CD4-positive, alpha-beta T cell (primary cell): Measurements from ENCODE around the gene GAL. TPM values are rescaled to one million over a fixed set of nuclear protein-coding genes. Genes with fewer than 3 reads are reported as not detected.

Experiments
- ATAC-seq: fragments of 200-7000 bp; cut with Tn5 transposase; one replicate; pipeline ENCODE4 v1.10.0; 2022; ENCODE audit warnings: mild to moderate bottlenecking; ENCODE audit not compliant: poor library complexity
- CTCF ChIA-PET: fragments of 350-600 bp; sonication (Branson Sonifier 250); formaldehyde crosslinking; loops from one replicate; lab custom pipeline; 2021; ENCODE audit warnings: antibody characterized with exemption, inconsistent platforms; lab: Charles Lee
- POLR2A ChIA-PET: fragments of 350-600 bp; sonication (Branson Sonifier 250); formaldehyde crosslinking; loops from one replicate; lab custom pipeline; 2021; ENCODE audit warnings: antibody characterized with exemption, inconsistent platforms; lab: Charles Lee
- DNase-seq, 14 experiments: peaks; one replicate each; pipeline ENCODE4 v3.0.0-alpha.2; 2013 to 2020; ENCODE audit warnings: mixed read lengths in 2 of 14
- H3K27ac ChIP-seq, 2 donors: one replicate each; pipeline versions ENCODE4 v1.5.1 to v1.7.0; 2013; ENCODE audit warnings: low read length in 2 of 2, low read depth in 1 of 2, mild to moderate bottlenecking in 1 of 2
- H3K27me3 ChIP-seq, 2 experiments: 1 replicate in 1 of 2; 2 replicates in 1 of 2; pipeline versions ENCODE4 v1.6.1 to v1.7.0; 2013; ENCODE audit warnings: low read length in 2 of 2, control low read depth in 1 of 2, mild to moderate bottlenecking in 1 of 2, moderate library complexity in 1 of 2; ENCODE audit not compliant: insufficient read depth in 2 of 2, control insufficient read depth in 1 of 2
- H3K36me3 ChIP-seq: one replicate; pipeline ENCODE4 v1.6.1; 2013; ENCODE audit warnings: low read length, control low read depth; ENCODE audit not compliant: insufficient read depth
- H3K4me1 ChIP-seq: one replicate; pipeline ENCODE4 v1.6.1; 2013; ENCODE audit warnings: low read length, control low read depth; ENCODE audit not compliant: insufficient read depth
- H3K4me3 ChIP-seq: one replicate; pipeline ENCODE4 v1.5.1; 2013; ENCODE audit warnings: mild to moderate bottlenecking, low read length, moderate library complexity
- H3K9me3 ChIP-seq, 2 experiments: 1 replicate in 1 of 2; 2 replicates in 1 of 2; pipeline versions ENCODE4 v1.6.1 to v1.7.0; 2013; ENCODE audit warnings: low read length in 2 of 2, mild to moderate bottlenecking in 2 of 2, control low read depth in 1 of 2, moderate library complexity in 1 of 2; ENCODE audit not compliant: control insufficient read depth in 1 of 2, insufficient read depth in 1 of 2
- H3K27ac Mint-ChIP-seq: one replicate; pipeline ENCODE4 v1.8.0; 2020; ENCODE audit warnings: mixed read lengths
- H3K27me3 Mint-ChIP-seq: one replicate; pipeline ENCODE4 v1.8.0; 2021; ENCODE audit warnings: mixed read lengths
- H3K36me3 Mint-ChIP-seq: one replicate; pipeline ENCODE4 v1.8.0; 2021; ENCODE audit warnings: low read depth, mixed read lengths
- H3K4me1 Mint-ChIP-seq: one replicate; pipeline ENCODE4 v1.8.0; 2021; ENCODE audit warnings: low read depth, mixed read lengths
- H3K4me3 Mint-ChIP-seq: one replicate; pipeline ENCODE4 v1.8.0; 2020; ENCODE audit warnings: mild to moderate bottlenecking, mixed read lengths
- H3K9me3 Mint-ChIP-seq: one replicate; pipeline ENCODE4 v1.8.0; 2020; ENCODE audit warnings: mixed read lengths
- intact Hi-C, 2 experiments: fragments of 100-400 bp; cut with DNase I in 1 of 2; cut with micrococcal nuclease in 1 of 2; formaldehyde crosslinking; loops; one replicate each; pipeline versions ENCODE4 v1.15.1 to v1.9.0; 2023 to 2025; cut with DNase I, micrococcal nuclease
- total RNA-seq, 174 experiments: library from RNA in 2 of 174; stranded (reverse) in 2 of 174; gene quantifications; one replicate each; pipeline ENCODE4 v1.2.3 and lab custom pipeline; 2021 to 2026
- TF ChIP-seq, protein P1 (sequence below): fragments of 200-600 bp; IDR thresholded peaks from one replicate; pipeline ENCODE4 v1.8.0; 2022; ENCODE audit warnings: antibody characterized with exemption, mild to moderate bottlenecking

The GAL gene
- total RNA-seq, 2 experiments from 2014 or later: not detected

DNA sequence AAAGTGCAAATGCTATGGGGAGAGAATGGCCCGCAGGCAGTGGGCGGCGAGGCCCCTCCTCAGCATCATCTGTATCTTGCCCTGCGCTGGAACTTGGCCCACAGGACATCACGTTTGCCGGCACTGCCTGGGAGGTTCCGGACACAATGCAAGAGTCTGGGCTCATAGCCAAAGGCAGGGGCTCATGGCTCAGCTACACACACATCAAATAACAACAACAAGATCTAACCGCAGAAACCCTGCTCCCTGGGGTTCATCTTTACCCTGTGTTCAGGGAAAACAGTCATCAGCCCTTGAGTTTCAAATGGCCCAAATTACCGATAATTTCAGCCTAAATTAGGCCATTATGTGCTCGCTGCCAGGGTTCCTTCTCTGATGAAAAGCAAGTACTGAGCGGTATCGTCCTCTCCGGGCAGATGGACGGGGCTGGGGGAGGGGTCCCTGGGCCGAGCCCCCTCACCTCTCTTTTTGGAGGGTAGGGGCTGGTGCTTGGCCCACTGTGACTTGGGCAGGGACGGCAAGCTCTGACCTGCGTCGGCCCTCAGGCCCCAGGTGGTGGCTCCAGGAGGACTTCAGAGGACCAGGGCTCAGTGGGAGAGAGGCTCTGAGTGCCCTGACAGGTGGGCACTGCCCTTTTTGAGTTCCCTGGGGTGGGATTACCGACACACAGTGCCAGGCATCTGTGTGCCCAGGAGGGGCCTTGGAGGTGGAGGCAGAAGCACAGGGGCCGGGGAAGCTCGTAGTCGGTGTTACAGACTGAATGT lies 25.0 kb upstream of the GAL start:
- DNase-seq (peak in 1 of 14 experiments; percentile 4), ATAC-seq (no peak)
- no peaks in the 10 kb centered on the region for H3K9me3 Mint-ChIP-seq
- H3K27ac ChIP-seq: no peak overlapping the region
- CTCF ChIA-PET: no interaction called here
- H3K4me1 ChIP-seq: no peaks in the 10 kb centered on the region
- intact Hi-C loops: no loop called here
- no peaks in the 10 kb centered on the region for H3K4me1 Mint-ChIP-seq
- peaks cover 0 to 2% of the 10 kb centered on the region in 2 experiments for H3K27me3 ChIP-seq
- H3K4me3 Mint-ChIP-seq: no peak overlapping the region
- POLR2A ChIA-PET: no interaction called here
- no peak overlapping the region for H3K27ac Mint-ChIP-seq
- peaks cover 0 to 17% of the 10 kb centered on the region in 2 experiments for H3K9me3 ChIP-seq
- H3K36me3 Mint-ChIP-seq: no peaks in the 10 kb centered on the region
- TF ChIP-seq, protein P1, sequence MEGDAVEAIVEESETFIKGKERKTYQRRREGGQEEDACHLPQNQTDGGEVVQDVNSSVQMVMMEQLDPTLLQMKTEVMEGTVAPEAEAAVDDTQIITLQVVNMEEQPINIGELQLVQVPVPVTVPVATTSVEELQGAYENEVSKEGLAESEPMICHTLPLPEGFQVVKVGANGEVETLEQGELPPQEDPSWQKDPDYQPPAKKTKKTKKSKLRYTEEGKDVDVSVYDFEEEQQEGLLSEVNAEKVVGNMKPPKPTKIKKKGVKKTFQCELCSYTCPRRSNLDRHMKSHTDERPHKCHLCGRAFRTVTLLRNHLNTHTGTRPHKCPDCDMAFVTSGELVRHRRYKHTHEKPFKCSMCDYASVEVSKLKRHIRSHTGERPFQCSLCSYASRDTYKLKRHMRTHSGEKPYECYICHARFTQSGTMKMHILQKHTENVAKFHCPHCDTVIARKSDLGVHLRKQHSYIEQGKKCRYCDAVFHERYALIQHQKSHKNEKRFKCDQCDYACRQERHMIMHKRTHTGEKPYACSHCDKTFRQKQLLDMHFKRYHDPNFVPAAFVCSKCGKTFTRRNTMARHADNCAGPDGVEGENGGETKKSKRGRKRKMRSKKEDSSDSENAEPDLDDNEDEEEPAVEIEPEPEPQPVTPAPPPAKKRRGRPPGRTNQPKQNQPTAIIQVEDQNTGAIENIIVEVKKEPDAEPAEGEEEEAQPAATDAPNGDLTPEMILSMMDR: no peak
- H3K4me3 ChIP-seq: no peak overlapping the region
- H3K27me3 Mint-ChIP-seq: peaks cover 8% of the 10 kb centered on the region
- H3K36me3 ChIP-seq: no peaks in the 10 kb centered on the region

DNA sequence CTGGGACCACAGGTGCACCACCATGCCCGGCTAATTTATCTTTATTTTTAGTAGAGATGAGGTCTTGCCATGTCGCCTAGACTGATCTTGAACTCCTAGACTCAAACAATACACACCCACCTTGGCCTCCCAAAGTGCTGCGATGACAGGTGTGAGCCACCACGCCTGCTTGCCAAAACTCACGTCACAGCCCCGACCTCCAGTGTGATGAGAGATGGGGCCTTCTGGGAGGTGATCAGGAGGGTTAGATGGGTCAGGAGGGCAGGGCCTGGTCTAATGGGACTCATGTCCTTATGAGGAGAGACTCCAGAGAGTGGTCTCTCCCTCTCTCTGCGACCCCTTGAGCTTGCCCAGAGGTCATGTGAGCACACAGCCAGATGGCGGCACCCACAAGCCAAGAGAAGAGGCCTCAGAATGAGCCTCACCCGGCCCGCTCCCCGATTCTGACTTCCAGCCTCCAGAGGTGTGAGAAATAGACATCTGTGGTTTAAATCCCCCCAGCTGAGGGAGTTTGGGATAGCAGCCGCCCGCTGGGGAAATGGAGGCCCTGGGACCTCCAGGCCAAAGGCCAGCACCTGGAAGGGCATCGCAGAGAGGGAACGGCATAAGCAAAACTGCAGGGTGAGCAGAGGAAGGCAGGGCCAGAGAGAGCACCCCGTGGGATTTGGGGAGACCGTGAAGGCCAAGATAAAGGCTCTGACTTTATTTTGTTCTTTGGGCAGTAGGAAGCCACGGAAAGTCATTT lies 24.1 kb upstream of the GAL start:
- Histone ChIP-seq H3K27ac (no peak overlapping the region), H3K27me3 (peaks cover 0 to 2% of the 10 kb centered on the region in 2 experiments), H3K4me1 (no peaks in the 10 kb centered on the region), H3K36me3 (no peaks in the 10 kb centered on the region), H3K9me3 (peaks cover 0 to 11% of the 10 kb centered on the region in 2 experiments), H3K4me3 (no peak overlapping the region)
- H3K9me3 Mint-ChIP-seq: no peaks in the 10 kb centered on the region
- H3K36me3 Mint-ChIP-seq: no peaks in the 10 kb centered on the region
- ChIA-PET CTCF (no interaction called here), POLR2A (no interaction called here)
- no peak overlapping the region for H3K4me3 Mint-ChIP-seq
- peak in 1 of 14 experiments; percentile 4 for DNase-seq
- ATAC-seq: no peak
- TF ChIP-seq, protein P1: no peak
- intact Hi-C loops: no loop called here
- no peak overlapping the region for H3K27ac Mint-ChIP-seq
- no peaks in the 10 kb centered on the region for H3K4me1 Mint-ChIP-seq
- peaks cover 8% of the 10 kb centered on the region for H3K27me3 Mint-ChIP-seq

DNA sequence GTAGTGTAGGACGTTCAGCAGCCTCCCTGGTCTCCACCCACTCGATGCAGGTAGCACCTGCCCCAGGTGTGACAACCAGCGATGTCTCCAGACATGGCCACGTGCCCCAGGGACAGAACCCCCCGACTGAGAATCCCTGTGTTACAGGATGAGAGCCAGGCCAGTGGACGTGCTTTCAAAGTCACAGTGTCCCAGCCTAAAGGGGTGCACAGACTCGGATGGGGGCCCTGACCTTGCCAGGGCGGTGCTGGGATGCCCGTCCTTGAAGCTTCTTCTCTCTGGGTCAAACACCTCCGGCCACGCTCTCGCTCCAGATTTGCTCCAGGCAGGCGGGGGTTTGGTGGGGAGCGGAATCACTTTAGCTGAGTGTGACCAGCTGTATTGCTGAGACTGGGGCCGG lies 23.3 kb upstream of the GAL start:
- TF ChIP-seq, protein P1: no peak
- intact Hi-C loops: no loop called here
- H3K4me3 Mint-ChIP-seq: no peak overlapping the region
- H3K36me3 Mint-ChIP-seq: no peaks in the 10 kb centered on the region
- Histone ChIP-seq H3K9me3 (peaks cover 0 to 5% of the 10 kb centered on the region in 2 experiments), H3K27ac (no peak overlapping the region), H3K27me3 (peaks cover 0 to 2% of the 10 kb centered on the region in 2 experiments), H3K36me3 (no peaks in the 10 kb centered on the region), H3K4me3 (no peak overlapping the region), H3K4me1 (no peaks in the 10 kb centered on the region)
- no peaks in the 10 kb centered on the region for H3K4me1 Mint-ChIP-seq
- DNase-seq: no peak
- no peak for ATAC-seq
- H3K27me3 Mint-ChIP-seq: peaks cover 4% of the 10 kb centered on the region
- POLR2A ChIA-PET: no interaction called here
- H3K27ac Mint-ChIP-seq: no peak overlapping the region
- no peaks in the 10 kb centered on the region for H3K9me3 Mint-ChIP-seq
- CTCF ChIA-PET: no interaction called here
